Lower lobe of right lung (tissue), 2 donors: Measurements from ENCODE around the gene GRIP1. TPM values are rescaled to one million over a fixed set of nuclear protein-coding genes. Genes with fewer than 3 reads are reported as not detected.

Experiments used
- ATAC-seq, 2 donors: fragments of 200-7000 bp; cut with Tn5 transposase; one replicate each; pipeline ENCODE4 v1.9.1; 2020 to 2022; ENCODE audit warnings: mild to moderate bottlenecking in 2 of 2, moderate library complexity in 2 of 2
- DNase-seq: peaks from one replicate; pipeline ENCODE4 v3.0.0-alpha.2; 2020
- H3K27ac ChIP-seq: fragments of 200-600 bp; one replicate; pipeline ENCODE4 v1.8.0; 2022
- H3K27me3 ChIP-seq: fragments of 200-600 bp; one replicate; pipeline ENCODE4 v1.8.0; 2022; ENCODE audit warnings: low read depth
- H3K36me3 ChIP-seq: fragments of 200-600 bp; one replicate; pipeline ENCODE4 v1.8.0; 2022; ENCODE audit warnings: mild to moderate bottlenecking
- H3K4me1 ChIP-seq: fragments of 200-600 bp; one replicate; pipeline ENCODE4 v1.8.0; 2022
- H3K4me3 ChIP-seq: fragments of 200-600 bp; one replicate; pipeline ENCODE4 v1.8.0; 2022; ENCODE audit warnings: mild to moderate bottlenecking
- H3K9me3 ChIP-seq: fragments of 200-600 bp; one replicate; pipeline ENCODE4 v1.8.0; 2022
- CTCF ChIP-seq: fragments of 200-600 bp; IDR thresholded peaks from one replicate; pipeline ENCODE4 v1.8.0; 2022; ENCODE audit warnings: antibody characterized with exemption, mild to moderate bottlenecking
- intact Hi-C: fragments of 100-400 bp; cut with DNase I; formaldehyde crosslinking; loops from one replicate; pipeline ENCODE4 v1.11.0; 2022
- total RNA-seq: library from RNA; stranded (reverse); fragmentation: NEBNext Ultra II Directional; extraction: Animal tissue kit (Norgen Biotek cat#: 25700); gene quantifications from one replicate; pipeline ENCODE4 v1.2.1, GENCODE V29; 2021
- donor health status: DM: no; HTN: yes; CAD: no; lungs with severe emphysema.

Gene GRIP1
- total RNA-seq, 1 donor from 2014 or later: 4.3 TPM

DNA sequence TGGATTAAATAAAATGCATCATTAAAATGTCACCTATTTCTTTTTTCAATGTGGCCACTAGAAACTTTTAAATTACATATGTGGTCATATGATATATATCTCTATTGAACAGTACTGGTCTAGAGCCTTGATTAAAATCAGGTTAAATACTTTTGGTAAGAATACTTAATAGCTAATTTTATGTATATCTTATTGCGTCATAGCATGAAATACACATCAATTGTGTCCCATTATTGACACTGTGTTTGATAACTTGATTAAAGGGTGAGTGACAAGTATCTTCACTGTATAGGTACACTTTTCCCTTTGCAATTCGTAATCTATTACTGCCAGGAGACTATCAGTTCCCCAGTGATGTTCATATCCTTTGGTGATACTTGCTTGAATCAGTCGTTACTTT, 381.0 kb downstream of the GRIP1 start:
- ATAC-seq: no peak
- TF ChIP-seq CTCF: no peak
- Histone ChIP-seq H3K9me3 (no peaks in the 10 kb centered on the region), H3K27ac (no peak overlapping the region), H3K36me3 (no peaks in the 10 kb centered on the region), H3K4me3 (no peak overlapping the region), H3K27me3 (no peaks in the 10 kb centered on the region), H3K4me1 (peaks cover 2% of the 10 kb centered on the region)
- DNase-seq: no peak
- intact Hi-C loops: no loop called here
